Measurements from ENCODE around the gene RCBTB1. TPM values are rescaled to one million over a fixed set of nuclear protein-coding genes. Genes with fewer than 3 reads are reported as not detected.

The RCBTB1 gene
- total RNA-seq, 1 experiment from 2014 or later: 14.8 TPM

DNA sequence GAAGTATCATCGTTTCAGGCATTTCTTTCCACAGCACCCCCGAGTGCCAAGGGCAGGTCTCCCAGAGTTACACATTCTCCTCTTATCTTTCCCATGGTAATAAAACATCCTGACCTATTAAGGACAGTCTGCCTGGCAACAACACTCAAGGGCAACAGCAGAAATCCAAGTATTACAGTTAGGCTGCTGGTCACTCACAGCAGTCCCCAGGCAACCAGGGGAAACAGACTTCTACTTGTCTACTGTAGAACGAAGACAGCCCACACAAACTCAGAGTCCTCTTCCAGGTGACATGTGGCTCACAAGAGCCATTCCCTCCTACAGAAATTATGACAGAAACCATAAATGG, 24.3 kb downstream of the RCBTB1 start:
- in situ Hi-C loops (cut with HindIII; ENCODE audit: low pct_unique_long_range_greater_than_20kb, low sequenced_read_pairs) (no loop called here), intact Hi-C loops (cut with micrococcal nuclease; ENCODE audit: unreplicated experiment) (no loop called here)
- no peak for DNase-seq (ENCODE audit: low read depth, low spot score)
- ChIA-PET CTCF (no interaction called here), POLR2A (no interaction called here)
- no peak for ATAC-seq
- BruUV-seq (replicated peaks): no TSS peak
- Histone ChIP-seq H3K4me1 (ENCODE audit: control insufficient read depth, insufficient read depth, low read length) (no peaks in the 10 kb centered on the region), H3K27me3 (ENCODE audit: control insufficient read depth, insufficient read depth, low read length) (no peaks in the 10 kb centered on the region), H3K4me3 (ENCODE audit: low read depth in 2 of 2, low read length in 2 of 2) (no peak overlapping the region), H3K9me3 (ENCODE audit: control insufficient read depth, insufficient read depth, low read depth, low read length) (no peaks in the 10 kb centered on the region), H3K27ac (ENCODE audit: low read length) (no peak overlapping the region), H3K36me3 (ENCODE audit: control insufficient read depth, insufficient read depth, low read length) (no peaks in the 10 kb centered on the region)
- TF ChIP-seq TCF7L2 (IDR thresholded peaks at IDR 0.05; ENCODE audit: low read depth, low read length) (no peak), CTCF (IDR thresholded peaks at IDR 0.05) (no peak), SIN3A (IDR thresholded peaks at IDR 0.05; ENCODE audit: borderline replicate concordance, insufficient read depth, low read depth, low read length) (no peak), POLR2AphosphoS5 (IDR thresholded peaks at IDR 0.05; ENCODE audit: low read depth, low read length) (no peak)
- TF ChIP-seq, protein P1, sequence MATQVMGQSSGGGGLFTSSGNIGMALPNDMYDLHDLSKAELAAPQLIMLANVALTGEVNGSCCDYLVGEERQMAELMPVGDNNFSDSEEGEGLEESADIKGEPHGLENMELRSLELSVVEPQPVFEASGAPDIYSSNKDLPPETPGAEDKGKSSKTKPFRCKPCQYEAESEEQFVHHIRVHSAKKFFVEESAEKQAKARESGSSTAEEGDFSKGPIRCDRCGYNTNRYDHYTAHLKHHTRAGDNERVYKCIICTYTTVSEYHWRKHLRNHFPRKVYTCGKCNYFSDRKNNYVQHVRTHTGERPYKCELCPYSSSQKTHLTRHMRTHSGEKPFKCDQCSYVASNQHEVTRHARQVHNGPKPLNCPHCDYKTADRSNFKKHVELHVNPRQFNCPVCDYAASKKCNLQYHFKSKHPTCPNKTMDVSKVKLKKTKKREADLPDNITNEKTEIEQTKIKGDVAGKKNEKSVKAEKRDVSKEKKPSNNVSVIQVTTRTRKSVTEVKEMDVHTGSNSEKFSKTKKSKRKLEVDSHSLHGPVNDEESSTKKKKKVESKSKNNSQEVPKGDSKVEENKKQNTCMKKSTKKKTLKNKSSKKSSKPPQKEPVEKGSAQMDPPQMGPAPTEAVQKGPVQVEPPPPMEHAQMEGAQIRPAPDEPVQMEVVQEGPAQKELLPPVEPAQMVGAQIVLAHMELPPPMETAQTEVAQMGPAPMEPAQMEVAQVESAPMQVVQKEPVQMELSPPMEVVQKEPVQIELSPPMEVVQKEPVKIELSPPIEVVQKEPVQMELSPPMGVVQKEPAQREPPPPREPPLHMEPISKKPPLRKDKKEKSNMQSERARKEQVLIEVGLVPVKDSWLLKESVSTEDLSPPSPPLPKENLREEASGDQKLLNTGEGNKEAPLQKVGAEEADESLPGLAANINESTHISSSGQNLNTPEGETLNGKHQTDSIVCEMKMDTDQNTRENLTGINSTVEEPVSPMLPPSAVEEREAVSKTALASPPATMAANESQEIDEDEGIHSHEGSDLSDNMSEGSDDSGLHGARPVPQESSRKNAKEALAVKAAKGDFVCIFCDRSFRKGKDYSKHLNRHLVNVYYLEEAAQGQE (IDR thresholded peaks at IDR 0.05; ENCODE audit: insufficient read depth in 1 of 2, low read depth in 2 of 2, low read length in 1 of 2): no peak

DNA sequence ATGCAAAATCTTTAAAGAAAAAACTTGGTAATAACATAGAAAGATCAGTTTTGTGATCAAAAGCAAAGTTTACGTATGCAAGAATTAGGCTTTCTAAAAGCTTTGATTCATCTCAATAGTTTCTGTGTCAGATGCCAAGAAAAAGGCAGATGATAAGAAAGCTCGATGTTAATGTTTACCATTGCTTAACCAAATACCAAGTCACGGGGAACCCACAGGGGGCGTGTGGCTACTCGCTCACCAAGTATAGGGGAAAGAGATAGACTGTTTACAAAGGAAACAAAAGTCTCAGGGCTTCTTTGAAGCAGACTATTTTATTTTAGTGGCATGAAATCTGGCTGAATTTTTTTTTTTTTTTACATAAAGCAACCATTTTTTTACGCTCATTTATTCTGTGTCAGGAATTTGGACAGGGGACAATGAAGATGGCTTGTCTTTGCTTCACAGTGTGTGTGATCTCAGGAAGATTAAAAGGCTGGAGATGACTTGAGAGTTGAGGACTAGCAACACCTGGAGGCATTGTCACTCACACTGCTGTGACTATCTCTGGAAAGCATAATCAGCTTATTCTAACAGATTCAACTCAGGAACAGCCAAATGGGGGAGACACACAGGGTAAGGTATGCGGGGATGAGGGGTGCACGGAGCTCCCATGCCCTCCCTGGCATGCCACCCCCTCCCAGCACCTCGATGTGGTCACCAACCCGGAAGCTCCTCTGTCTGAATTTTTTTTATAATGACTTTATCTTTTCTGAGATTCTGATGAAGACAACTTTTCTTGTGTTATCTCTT, 24.9 kb downstream of the RCBTB1 start:
- peak; percentile 10; the same call in 1 of the 2 replicates for TF ChIP-seq CTCF (IDR thresholded peaks at IDR 0.05)
- TF ChIP-seq, protein P1 (IDR thresholded peaks at IDR 0.05; ENCODE audit: insufficient read depth in 1 of 2, low read depth in 2 of 2, low read length in 1 of 2): no peak
- Histone ChIP-seq H3K27ac (ENCODE audit: low read length) (no peak overlapping the region), H3K9me3 (ENCODE audit: control insufficient read depth, insufficient read depth, low read depth, low read length) (no peaks in the 10 kb centered on the region), H3K4me1 (ENCODE audit: control insufficient read depth, insufficient read depth, low read length) (no peaks in the 10 kb centered on the region), H3K27me3 (ENCODE audit: control insufficient read depth, insufficient read depth, low read length) (no peaks in the 10 kb centered on the region), H3K36me3 (ENCODE audit: control insufficient read depth, insufficient read depth, low read length) (no peaks in the 10 kb centered on the region), H3K4me3 (ENCODE audit: low read depth in 2 of 2, low read length in 2 of 2) (no peak overlapping the region)
- ATAC-seq (no peak), DNase-seq (ENCODE audit: low read depth, low spot score) (no peak)
- CTCF ChIA-PET: no interaction called here
- in situ Hi-C loops (cut with HindIII; ENCODE audit: low pct_unique_long_range_greater_than_20kb, low sequenced_read_pairs): no loop called here
- BruUV-seq (replicated peaks): no TSS peak
- intact Hi-C loops (cut with micrococcal nuclease; ENCODE audit: unreplicated experiment): no loop called here
- POLR2A ChIA-PET: interaction anchor here (0.6 kb wide), 1 partner anchor 308 kb away, joined by 3 read pairs; no protein-coding TSS in a partner anchor
